ENCODE measurements around the gene CMC2.

Gene CMC2

DNA sequence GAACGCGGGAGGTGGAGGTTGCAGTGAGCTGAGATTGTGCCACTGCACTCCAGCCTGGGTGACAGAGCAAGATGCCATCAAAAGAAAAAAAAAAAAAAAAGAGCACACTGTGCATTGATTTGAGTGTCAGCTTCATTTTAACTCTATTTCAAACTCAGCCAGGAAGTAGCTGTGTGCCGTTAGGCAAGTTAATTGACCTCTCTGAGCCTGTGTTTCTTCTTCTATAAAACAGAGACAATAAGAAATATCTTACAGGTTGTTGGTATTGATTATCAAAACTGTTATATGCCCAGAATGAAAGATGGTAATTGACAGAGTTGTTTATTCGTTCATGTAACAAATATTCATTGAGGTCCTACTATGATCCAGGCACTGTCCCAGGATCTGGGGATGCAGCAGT lies 83.3 kb downstream of the CMC2 start:
- no peak for DNase-seq
